Activated CD8-positive, alpha-beta memory T cell treated with anti-CD3 and anti-CD28 coated beads, Interleukin-2, amount 50 U/mL, for 48 hours (primary cell): ENCODE results near the gene ADIPOR2.

ENCODE experiments used
- DNase-seq: peaks from one replicate; pipeline ENCODE4 v3.0.0-alpha.2; 2020

ADIPOR2 gene

GRCh38 chr12:1832801-1833595 lies 142.1 kb downstream of the ADIPOR2 start:
- DNase-seq = no peak

- DNase-seq = no peak
Measured at GRCh38 chr12:1833596-1834028, 142.7 kb downstream of the ADIPOR2 start.

- no peak for DNase-seq
Measured at GRCh38 chr12:1834186-1834925, 143.5 kb downstream of the ADIPOR2 start.

- DNase-seq = no peak
Measured at GRCh38 chr12:1835211-1836131, 144.6 kb downstream of the ADIPOR2 start.

DNA sequence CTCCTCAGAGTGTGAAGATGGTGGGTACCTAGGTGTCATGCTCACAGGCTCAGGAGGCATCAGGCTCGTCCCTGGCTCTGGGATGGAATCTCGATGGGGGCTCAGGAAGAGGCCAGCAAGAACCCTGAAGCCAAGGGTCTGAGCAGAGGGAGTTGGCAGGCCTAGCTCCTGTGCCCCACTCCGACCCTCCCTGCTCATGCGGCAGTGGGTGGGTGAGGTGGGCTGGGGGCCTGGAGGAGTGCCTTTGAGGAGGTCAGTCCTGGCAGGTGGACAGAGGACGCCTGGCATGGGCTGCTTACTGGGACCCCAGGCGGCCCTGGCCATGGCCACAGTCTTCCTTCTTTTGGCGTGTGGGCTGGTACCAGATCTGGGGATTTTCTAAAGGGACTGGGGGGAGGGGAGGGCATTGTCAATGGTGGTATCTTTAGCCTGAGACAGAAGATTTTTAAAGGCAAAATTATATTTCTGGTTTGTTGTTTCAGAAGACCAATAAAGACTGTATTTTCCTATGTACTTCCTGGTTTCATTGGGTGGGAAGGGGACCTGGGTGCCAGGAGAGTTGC lies 145.5 kb downstream of the ADIPOR2 start:
- DNase-seq = no peak

DNA sequence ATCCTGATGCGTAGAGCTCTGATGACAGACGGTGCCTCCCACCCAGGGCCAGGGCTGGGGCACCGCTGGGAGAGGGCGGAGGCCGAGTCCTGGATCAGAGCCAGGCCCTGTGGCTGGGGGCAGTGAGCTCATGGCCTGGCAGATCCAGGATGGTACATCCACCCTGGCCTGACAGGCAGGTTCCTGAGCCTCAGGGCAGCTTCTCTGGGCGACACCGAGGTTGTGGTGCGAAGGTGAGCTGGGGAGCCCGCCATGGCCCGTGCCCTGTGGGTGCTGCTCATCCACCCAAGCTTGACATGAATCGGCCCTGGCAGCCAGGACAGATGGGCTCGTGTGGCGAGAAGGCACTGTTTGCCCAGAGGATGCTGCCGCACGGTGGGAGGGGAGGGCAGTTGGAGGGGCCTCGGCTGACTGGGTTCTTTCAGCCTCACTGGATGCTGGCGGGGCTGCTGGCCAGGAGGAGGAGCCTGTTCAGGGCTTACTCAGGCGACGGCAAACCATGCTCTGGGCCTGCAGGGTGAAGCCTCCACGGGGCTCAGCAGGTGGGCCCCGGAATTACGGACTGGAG lies 146.1 kb downstream of the ADIPOR2 start:
- DNase-seq = no peak

GRCh38 chr12:1837541-1838204 lies 146.8 kb downstream of the ADIPOR2 start:
- no peak for DNase-seq
